Measurements from ENCODE around the gene MEIS2.

Gene MEIS2

GRCh38 chr15:36867436-36867835 is 232.9 kb downstream of the MEIS2 start:
- Histone ChIP-seq H3K4me3 (ENCODE audit: low read depth, low read length) (no peak overlapping the region), H4K12ac (ENCODE audit: low read depth, low read length) (no peak overlapping the region), H3K27ac (ENCODE audit: low read depth, low read length) (no peak overlapping the region), H2BK5ac (ENCODE audit: low read depth, low read length, poor library complexity) (no peak overlapping the region), H3K79me1 (ENCODE audit: low read length) (no peaks in the 10 kb centered on the region), H3K4me2 (ENCODE audit: low read length) (no peak overlapping the region), H3K4me1 (ENCODE audit: control insufficient read depth in 1 of 2, insufficient read depth in 2 of 2, low read length in 2 of 2) (no peaks in the 10 kb centered on the region), H4K91ac (ENCODE audit: low read depth, low read length) (no peak overlapping the region), H3K23ac (ENCODE audit: low read length) (no peak overlapping the region), H3K79me2 (ENCODE audit: control insufficient read depth, insufficient read depth, low read length, poor library complexity) (no peaks in the 10 kb centered on the region), H3K9ac (ENCODE audit: low read length) (no peak overlapping the region), H3K4ac (ENCODE audit: low read depth, low read length) (no peak overlapping the region), H3K14ac (ENCODE audit: low read length) (no peak overlapping the region), H3K18ac (ENCODE audit: low read length) (no peak overlapping the region), H3K27me3 (ENCODE audit: insufficient read depth, low read length) (no peaks in the 10 kb centered on the region), H3K36me3 (ENCODE audit: control insufficient read depth in 1 of 2, insufficient read depth in 2 of 2, low read length in 2 of 2) (no peaks in the 10 kb centered on the region), H3K9me3 (ENCODE audit: insufficient read depth, low read depth, low read length) (no peaks in the 10 kb centered on the region), H4K8ac (ENCODE audit: low read depth, low read length) (no peak overlapping the region), H2BK120ac (ENCODE audit: insufficient read depth, low read length, poor library complexity) (no peak overlapping the region), H2AFZ (ENCODE audit: insufficient read depth, low read length, poor library complexity) (no peak overlapping the region), H2BK12ac (ENCODE audit: low read length) (no peak overlapping the region), H2AK5ac (ENCODE audit: low read length) (no peak overlapping the region)
- DNase-seq = no peak
- no CpG with 5 or more reads among the region's 4 CpGs for WGBS (ENCODE audit: extremely low coverage, insufficient coverage, insufficient read length)

GRCh38 chr15:36866896-36867295 is 233.5 kb downstream of the MEIS2 start:
- Histone ChIP-seq H2BK120ac (ENCODE audit: insufficient read depth, low read length, poor library complexity) (no peak overlapping the region), H3K27ac (ENCODE audit: low read depth, low read length) (no peak overlapping the region), H3K4me3 (ENCODE audit: low read depth, low read length) (no peak overlapping the region), H2AFZ (ENCODE audit: insufficient read depth, low read length, poor library complexity) (no peak overlapping the region), H3K36me3 (ENCODE audit: control insufficient read depth in 1 of 2, insufficient read depth in 2 of 2, low read length in 2 of 2) (no peaks in the 10 kb centered on the region), H2BK12ac (ENCODE audit: low read length) (no peak overlapping the region), H3K18ac (ENCODE audit: low read length) (no peak overlapping the region), H3K79me1 (ENCODE audit: low read length) (no peaks in the 10 kb centered on the region), H3K14ac (ENCODE audit: low read length) (no peak overlapping the region), H4K12ac (ENCODE audit: low read depth, low read length) (no peak overlapping the region), H2AK5ac (ENCODE audit: low read length) (no peak overlapping the region), H3K4me1 (ENCODE audit: control insufficient read depth in 1 of 2, insufficient read depth in 2 of 2, low read length in 2 of 2) (no peaks in the 10 kb centered on the region), H4K91ac (ENCODE audit: low read depth, low read length) (no peak overlapping the region), H3K4ac (ENCODE audit: low read depth, low read length) (no peak overlapping the region), H3K27me3 (ENCODE audit: insufficient read depth, low read length) (no peaks in the 10 kb centered on the region), H3K9ac (ENCODE audit: low read length) (no peak overlapping the region), H3K79me2 (ENCODE audit: control insufficient read depth, insufficient read depth, low read length, poor library complexity) (no peaks in the 10 kb centered on the region), H3K23ac (ENCODE audit: low read length) (no peak overlapping the region), H3K4me2 (ENCODE audit: low read length) (no peak overlapping the region), H4K8ac (ENCODE audit: low read depth, low read length) (no peak overlapping the region), H3K9me3 (ENCODE audit: insufficient read depth, low read depth, low read length) (no peaks in the 10 kb centered on the region), H2BK5ac (ENCODE audit: low read depth, low read length, poor library complexity) (no peak overlapping the region)
- WGBS (ENCODE audit: extremely low coverage, insufficient coverage, insufficient read length) = no CpG with 5 or more reads among the region's 3 CpGs
- DNase-seq = no peak

DNA sequence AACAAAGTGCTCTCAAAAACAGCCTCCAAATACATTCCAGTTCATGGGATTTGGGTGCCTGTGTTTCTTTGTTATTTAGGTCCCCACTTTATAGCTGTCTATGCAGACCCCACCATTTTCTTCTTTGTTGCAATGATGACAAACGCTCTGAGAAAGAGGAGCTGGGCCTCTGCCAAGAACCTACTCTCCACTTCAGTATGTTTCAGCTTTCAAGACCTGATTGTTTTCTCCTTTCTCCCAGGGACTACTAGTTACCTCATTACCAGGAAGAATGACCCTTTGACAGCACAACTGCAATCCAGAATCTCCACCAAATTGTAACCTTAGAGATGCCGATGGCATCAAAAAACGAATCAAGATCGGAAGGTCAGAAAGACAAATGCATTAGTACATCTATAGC is 236.8 kb downstream of the MEIS2 start:
- H3K27ac ChIP-seq (ENCODE audit: low read depth, low read length) = no peak overlapping the region
- H2BK12ac ChIP-seq (ENCODE audit: low read length) = no peak overlapping the region
- no CpG with 5 or more reads among the region's 4 CpGs for WGBS (ENCODE audit: extremely low coverage, insufficient coverage, insufficient read length)
- H3K9ac ChIP-seq (ENCODE audit: low read length) = no peak overlapping the region
- H2BK120ac ChIP-seq (ENCODE audit: insufficient read depth, low read length, poor library complexity) = no peak overlapping the region
- no peaks in the 10 kb centered on the region for H3K4me1 ChIP-seq (ENCODE audit: control insufficient read depth in 1 of 2, insufficient read depth in 2 of 2, low read length in 2 of 2)
- H3K27me3 ChIP-seq (ENCODE audit: insufficient read depth, low read length) = no peaks in the 10 kb centered on the region
- H3K14ac ChIP-seq (ENCODE audit: low read length) = no peak overlapping the region
- H3K4me3 ChIP-seq (ENCODE audit: low read depth, low read length) = no peak overlapping the region
- no peak overlapping the region for H4K12ac ChIP-seq (ENCODE audit: low read depth, low read length)
- H3K79me1 ChIP-seq (ENCODE audit: low read length) = no peaks in the 10 kb centered on the region
- H3K79me2 ChIP-seq (ENCODE audit: control insufficient read depth, insufficient read depth, low read length, poor library complexity) = no peaks in the 10 kb centered on the region
- peaks cover 1% of the 10 kb centered on the region for H3K9me3 ChIP-seq (ENCODE audit: insufficient read depth, low read depth, low read length)
- no peak overlapping the region for H2BK5ac ChIP-seq (ENCODE audit: low read depth, low read length, poor library complexity)
- H2AFZ ChIP-seq (ENCODE audit: insufficient read depth, low read length, poor library complexity) = no peak overlapping the region
- no peak overlapping the region for H3K4ac ChIP-seq (ENCODE audit: low read depth, low read length)
- no peak overlapping the region for H4K91ac ChIP-seq (ENCODE audit: low read depth, low read length)
- no peak overlapping the region for H2AK5ac ChIP-seq (ENCODE audit: low read length)
- H3K23ac ChIP-seq (ENCODE audit: low read length) = no peak overlapping the region
- no peak overlapping the region for H3K4me2 ChIP-seq (ENCODE audit: low read length)
- H3K36me3 ChIP-seq (ENCODE audit: control insufficient read depth in 1 of 2, insufficient read depth in 2 of 2, low read length in 2 of 2) = no peaks in the 10 kb centered on the region
- H4K8ac ChIP-seq (ENCODE audit: low read depth, low read length) = no peak overlapping the region
- no peak for DNase-seq
- no peak overlapping the region for H3K18ac ChIP-seq (ENCODE audit: low read length)

DNA sequence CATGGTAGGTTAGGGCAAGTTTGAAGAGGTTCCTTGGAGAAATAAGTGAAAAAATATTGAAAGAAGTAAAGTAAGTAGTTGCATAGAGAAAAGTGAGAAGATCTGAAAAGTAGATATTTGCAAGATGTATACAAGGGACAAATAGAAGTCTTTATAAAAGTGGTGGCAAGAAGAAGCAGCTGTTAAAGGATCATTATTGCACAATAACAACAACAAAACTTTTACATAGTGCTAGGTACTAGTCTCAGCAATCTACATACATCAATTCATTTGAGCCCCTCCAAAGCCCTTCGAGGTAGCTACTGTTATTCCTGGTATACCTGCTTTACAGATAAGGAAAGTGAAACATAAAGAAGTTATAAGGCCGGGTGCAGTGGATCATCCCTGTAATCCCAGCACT is 239.6 kb downstream of the MEIS2 start:
- Histone ChIP-seq H3K79me2 (ENCODE audit: control insufficient read depth, insufficient read depth, low read length, poor library complexity) (no peaks in the 10 kb centered on the region), H3K36me3 (ENCODE audit: control insufficient read depth in 1 of 2, insufficient read depth in 2 of 2, low read length in 2 of 2) (no peaks in the 10 kb centered on the region), H3K4ac (ENCODE audit: low read depth, low read length) (no peak overlapping the region), H2BK12ac (ENCODE audit: low read length) (no peak overlapping the region), H2AK5ac (ENCODE audit: low read length) (no peak overlapping the region), H4K91ac (ENCODE audit: low read depth, low read length) (no peak overlapping the region), H3K27ac (ENCODE audit: low read depth, low read length) (no peak overlapping the region), H4K12ac (ENCODE audit: low read depth, low read length) (no peak overlapping the region), H3K9ac (ENCODE audit: low read length) (no peak overlapping the region), H3K4me1 (ENCODE audit: control insufficient read depth in 1 of 2, insufficient read depth in 2 of 2, low read length in 2 of 2) (no peaks in the 10 kb centered on the region), H2BK5ac (ENCODE audit: low read depth, low read length, poor library complexity) (no peak overlapping the region), H2BK120ac (ENCODE audit: insufficient read depth, low read length, poor library complexity) (no peak overlapping the region), H3K23ac (ENCODE audit: low read length) (no peak overlapping the region), H3K4me2 (ENCODE audit: low read length) (no peak overlapping the region), H3K9me3 (ENCODE audit: insufficient read depth, low read depth, low read length) (peaks cover 1% of the 10 kb centered on the region), H3K79me1 (ENCODE audit: low read length) (no peaks in the 10 kb centered on the region), H4K8ac (ENCODE audit: low read depth, low read length) (no peak overlapping the region), H2AFZ (ENCODE audit: insufficient read depth, low read length, poor library complexity) (no peak overlapping the region), H3K27me3 (ENCODE audit: insufficient read depth, low read length) (no peaks in the 10 kb centered on the region), H3K14ac (ENCODE audit: low read length) (no peak overlapping the region), H3K18ac (ENCODE audit: low read length) (no peak overlapping the region), H3K4me3 (ENCODE audit: low read depth, low read length) (no peak overlapping the region)
- DNase-seq = no peak
- no CpG with 5 or more reads among the region's 2 CpGs for WGBS (ENCODE audit: extremely low coverage, insufficient coverage, insufficient read length)

DNA sequence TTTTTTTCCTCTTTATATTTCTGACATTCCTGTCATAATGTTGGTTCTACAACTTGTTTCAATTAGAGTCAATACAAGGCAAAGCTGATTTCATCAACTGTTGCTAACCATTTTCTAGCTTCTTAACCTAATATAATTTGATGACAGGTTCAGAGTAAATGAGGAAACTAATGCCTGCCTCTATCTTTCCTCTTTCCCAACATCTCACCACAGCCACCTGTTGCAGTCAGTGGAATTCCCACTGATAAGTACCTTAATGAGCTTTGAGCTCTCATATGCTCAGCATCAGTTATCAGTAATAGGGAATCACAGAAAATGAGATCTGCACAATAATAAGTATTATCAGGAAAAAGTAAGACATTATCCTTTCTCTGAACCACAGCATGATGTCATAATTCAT is 241.9 kb downstream of the MEIS2 start:
- Histone ChIP-seq H3K23ac (ENCODE audit: low read length) (no peak overlapping the region), H4K8ac (ENCODE audit: low read depth, low read length) (no peak overlapping the region), H4K12ac (ENCODE audit: low read depth, low read length) (no peak overlapping the region), H3K4me1 (ENCODE audit: control insufficient read depth in 1 of 2, insufficient read depth in 2 of 2, low read length in 2 of 2) (no peaks in the 10 kb centered on the region), H2AK5ac (ENCODE audit: low read length) (no peak overlapping the region), H3K36me3 (ENCODE audit: control insufficient read depth in 1 of 2, insufficient read depth in 2 of 2, low read length in 2 of 2) (no peaks in the 10 kb centered on the region), H3K27me3 (ENCODE audit: insufficient read depth, low read length) (no peaks in the 10 kb centered on the region), H3K4me2 (ENCODE audit: low read length) (no peak overlapping the region), H2BK12ac (ENCODE audit: low read length) (no peak overlapping the region), H3K18ac (ENCODE audit: low read length) (no peak overlapping the region), H3K4me3 (ENCODE audit: low read depth, low read length) (no peak overlapping the region), H2BK120ac (ENCODE audit: insufficient read depth, low read length, poor library complexity) (no peak overlapping the region), H4K91ac (ENCODE audit: low read depth, low read length) (no peak overlapping the region), H2BK5ac (ENCODE audit: low read depth, low read length, poor library complexity) (no peak overlapping the region), H2AFZ (ENCODE audit: insufficient read depth, low read length, poor library complexity) (no peak overlapping the region), H3K27ac (ENCODE audit: low read depth, low read length) (no peak overlapping the region), H3K9ac (ENCODE audit: low read length) (no peak overlapping the region), H3K9me3 (ENCODE audit: insufficient read depth, low read depth, low read length) (peaks cover 1% of the 10 kb centered on the region), H3K79me1 (ENCODE audit: low read length) (no peaks in the 10 kb centered on the region), H3K79me2 (ENCODE audit: control insufficient read depth, insufficient read depth, low read length, poor library complexity) (no peaks in the 10 kb centered on the region), H3K14ac (ENCODE audit: low read length) (no peak overlapping the region), H3K4ac (ENCODE audit: low read depth, low read length) (no peak overlapping the region)
- no peak for DNase-seq
